GM12874 (cell line): ENCODE measurements around the gene BICDL1.

Experiments used
- CTCF ChIP-seq: IDR thresholded peaks from 2 replicates; pipeline ENCODE4 v1.5.1; 2011; ENCODE audit warnings: low read depth, mild to moderate bottlenecking, control low read depth, low read length, moderate library complexity; ENCODE audit not compliant: insufficient read depth

BICDL1 gene

GRCh38 chr12:120130011-120130410 is 141.0 kb downstream of the BICDL1 start:
- no peak for TF ChIP-seq CTCF

GRCh38 chr12:120131116-120131515 is 142.1 kb downstream of the BICDL1 start:
- no peak for TF ChIP-seq CTCF

- no peak for TF ChIP-seq CTCF
These were observed 143.2 kb downstream of the BICDL1 start for GRCh38 chr12:120132054-120132836.

GRCh38 chr12:120132863-120133385 is 143.9 kb downstream of the BICDL1 start:
- TF ChIP-seq CTCF: no peak

- no peak for TF ChIP-seq CTCF
These were observed 145.4 kb downstream of the BICDL1 start for GRCh38 chr12:120134307-120134980.

GRCh38 chr12:120136093-120136770 is 147.2 kb downstream of the BICDL1 start:
- TF ChIP-seq CTCF: no peak

GRCh38 chr12:120137833-120138232 is 148.8 kb downstream of the BICDL1 start:
- no peak for TF ChIP-seq CTCF
